K562 (cell line): Measurements from ENCODE around the gene ZNF195. TPM values are rescaled to one million over a fixed set of nuclear protein-coding genes. Genes with fewer than 3 reads are reported as not detected.

Experiments
- ARID1B ChIP-seq: fragments of 450-650 bp; IDR thresholded peaks from 2 replicates; pipeline ENCODE4 v1.6.1; 2016; ENCODE audit warnings: antibody characterized with exemption, mild to moderate bottlenecking, inconsistent platforms
- ASH1L ChIP-seq: fragments of 450-650 bp; IDR thresholded peaks from 2 replicates; pipeline ENCODE4 v1.6.1; 2018; ENCODE audit warnings: borderline replicate concordance, mild to moderate bottlenecking, low read depth; ENCODE audit not compliant: partially characterized antibody
- CEBPB ChIP-seq: fragments of 450-650 bp; IDR thresholded peaks from 2 replicates; pipeline ENCODE4 v1.6.1; 2016; ENCODE audit warnings: missing genetic modification characterization, missing compliant biosample characterization
- CEBPG ChIP-seq, 3 experiments: fragments of 200-800 bp in 1 of 3; sonication (Bioruptor generic) in 1 of 3; sonication (generic) in 1 of 3; formaldehyde crosslinking in 1 of 3; IDR thresholded peaks in 2 of 3; conservative IDR thresholded peaks in 1 of 3; 2 replicates each; pipeline versions ENCODE4 v1.6.1 to v1.8.0; 2016 to 2022; ENCODE audit warnings: missing compliant biosample characterization in 2 of 3, missing genetic modification characterization in 2 of 3, mild to moderate bottlenecking in 1 of 3, missing genetic modification reagents in 1 of 3
- E2F3 ChIP-seq: fragments of 250-450 bp; sonication (Bioruptor Pico); IDR thresholded peaks from 2 replicates; pipeline ENCODE4 v1.4.0; 2020; ENCODE audit warnings: mild to moderate bottlenecking
- ESRRA ChIP-seq: fragments of 450-650 bp; IDR thresholded peaks from 2 replicates; pipeline ENCODE4 v1.6.1; 2014; ENCODE audit warnings: low read depth, mild to moderate bottlenecking, moderate library complexity, borderline replicate concordance
- LCOR ChIP-seq: sonication (generic); formaldehyde crosslinking; IDR thresholded peaks from 2 replicates; pipeline ENCODE4 v1.8.0; 2022; ENCODE audit warnings: mild to moderate bottlenecking, missing genetic modification reagents
- NRF1 ChIP-seq, 2 experiments: fragments of 450-650 bp; IDR thresholded peaks in 1 of 2; conservative IDR thresholded peaks in 1 of 2; 2 replicates each; pipeline ENCODE4 v1.6.1; 2014; ENCODE audit warnings: mild to moderate bottlenecking in 2 of 2
- PHF8 ChIP-seq: fragments of 200-600 bp; sonication (generic); IDR thresholded peaks from 2 replicates; pipeline ENCODE4 v1.6.1; 2012; ENCODE audit warnings: mixed run types, mild to moderate bottlenecking, inconsistent platforms, low read length, moderate library complexity, borderline replicate concordance
- POLR2A ChIP-seq: fragments of 450-650 bp; conservative IDR thresholded peaks from 2 replicates; pipeline ENCODE4 v1.6.1; 2016
- RBFOX2 ChIP-seq: fragments of 200-400 bp; formaldehyde crosslinking; IDR thresholded peaks from 2 replicates; pipeline ENCODE4 v1.6.1; 2017; ENCODE audit warnings: low read depth, mild to moderate bottlenecking, low read length, moderate library complexity
- TAF9B ChIP-seq: fragments of 450-650 bp; IDR thresholded peaks from 2 replicates; pipeline ENCODE4 v1.6.1; 2018; ENCODE audit warnings: mild to moderate bottlenecking; ENCODE audit not compliant: partially characterized antibody
- ZNF431 ChIP-seq: sonication (generic); formaldehyde crosslinking; IDR thresholded peaks from 2 replicates; pipeline ENCODE4 v1.8.0; 2022; ENCODE audit warnings: mild to moderate bottlenecking, missing genetic modification reagents
- polyA plus RNA-seq, 8 experiments: library from polyadenylated mRNA; depleted of rRNA in 4 of 8; stranded (reverse) in 5 of 8; unstranded in 3 of 8; fragments of >200 nt; fragmentation: Nextera tagmentation in 2 of 8; fragmentation: Illumina TruSeq in 1 of 8; extraction: Ambion mirVana in 2 of 8; extraction: Trizol in 1 of 8; gene quantifications; 2 replicates each; pipeline versions ENCODE4 v1.2.1 to v1.2.3, GENCODE V29; 2011 to 2014; ENCODE audit warnings: inconsistent platforms in 1 of 8, missing spikeins in 1 of 8
- total RNA-seq, 7 experiments: library from RNA; depleted of rRNA in 6 of 7; stranded (reverse); fragments of >200 nt in 6 of 7; fragmentation: Illumina TruSeq in 2 of 7; extraction: Trizol in 2 of 7; gene quantifications; 2 replicates each; pipeline versions ENCODE4 v1.2.1 to v1.2.3, GENCODE V29; 2011 to 2021; ENCODE audit warnings: low replicate concordance in 1 of 7
- TF ChIP-seq, protein P1 (sequence below): fragments of 250-450 bp; sonication (Bioruptor Pico); IDR thresholded peaks from 2 replicates; pipeline ENCODE4 v1.9.0; 2021; ENCODE audit warnings: mild to moderate bottlenecking, inconsistent platforms
- TF ChIP-seq, protein P2 (sequence below): sonication (generic); formaldehyde crosslinking; IDR thresholded peaks from 2 replicates; pipeline ENCODE4 v1.8.1; 2023; ENCODE audit warnings: mild to moderate bottlenecking, missing genetic modification reagents
- TF ChIP-seq, protein P3 (sequence below): sonication (generic); formaldehyde crosslinking; IDR thresholded peaks from 2 replicates; pipeline ENCODE4 v1.8.1; 2023; ENCODE audit warnings: missing genetic modification reagents, mild to moderate bottlenecking, borderline replicate concordance

Gene ZNF195
- total and polyA plus RNA-seq, 9 of the 15 experiments (the other 6 are each of a cell fraction or from before 2014, with no cell fraction given): 42.1 to 75.5 (median 60.4) TPM

DNA sequence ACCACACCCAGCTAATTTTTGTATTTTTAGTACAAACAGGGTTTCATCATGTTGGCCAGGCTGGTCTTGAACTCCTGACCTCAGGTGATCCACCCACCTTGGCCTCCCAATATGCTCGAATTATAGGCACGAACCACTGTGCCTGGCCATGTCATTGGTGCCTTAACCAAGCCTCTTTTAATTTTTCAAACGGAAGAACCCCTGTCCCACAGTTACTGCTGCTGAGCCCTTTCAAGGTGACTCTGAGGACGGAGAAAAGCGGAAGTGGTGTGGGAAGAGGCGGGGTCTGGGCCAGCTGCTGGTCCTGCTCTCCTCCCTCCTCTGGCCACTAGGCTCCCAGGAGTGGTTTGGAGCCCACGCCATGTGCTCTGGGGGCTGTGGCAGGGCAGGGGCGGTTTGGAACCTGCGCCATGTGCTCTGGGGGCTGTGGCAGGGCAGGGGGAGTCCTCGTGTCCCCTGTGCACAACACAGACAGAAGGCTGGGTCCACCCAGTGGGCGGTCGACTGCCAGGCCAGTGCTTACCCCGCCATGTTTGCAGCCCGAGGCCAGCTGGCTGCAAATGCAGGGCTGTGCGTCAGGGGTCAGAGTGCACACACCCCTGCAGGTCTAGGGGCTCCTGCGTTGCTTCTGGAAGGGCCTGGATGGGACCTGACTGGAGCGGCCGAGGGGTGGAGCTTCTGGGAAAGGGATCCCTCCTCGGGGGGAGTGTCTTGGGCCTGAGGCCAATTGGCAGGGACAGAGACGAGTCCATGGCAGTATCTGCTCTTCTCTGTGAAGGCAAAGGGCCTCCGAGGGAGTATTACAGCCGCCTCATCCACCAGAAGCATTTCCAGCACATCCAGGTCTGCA, 25.4 kb upstream of the ZNF195 start (continued):
- TF ChIP-seq, protein P1, sequence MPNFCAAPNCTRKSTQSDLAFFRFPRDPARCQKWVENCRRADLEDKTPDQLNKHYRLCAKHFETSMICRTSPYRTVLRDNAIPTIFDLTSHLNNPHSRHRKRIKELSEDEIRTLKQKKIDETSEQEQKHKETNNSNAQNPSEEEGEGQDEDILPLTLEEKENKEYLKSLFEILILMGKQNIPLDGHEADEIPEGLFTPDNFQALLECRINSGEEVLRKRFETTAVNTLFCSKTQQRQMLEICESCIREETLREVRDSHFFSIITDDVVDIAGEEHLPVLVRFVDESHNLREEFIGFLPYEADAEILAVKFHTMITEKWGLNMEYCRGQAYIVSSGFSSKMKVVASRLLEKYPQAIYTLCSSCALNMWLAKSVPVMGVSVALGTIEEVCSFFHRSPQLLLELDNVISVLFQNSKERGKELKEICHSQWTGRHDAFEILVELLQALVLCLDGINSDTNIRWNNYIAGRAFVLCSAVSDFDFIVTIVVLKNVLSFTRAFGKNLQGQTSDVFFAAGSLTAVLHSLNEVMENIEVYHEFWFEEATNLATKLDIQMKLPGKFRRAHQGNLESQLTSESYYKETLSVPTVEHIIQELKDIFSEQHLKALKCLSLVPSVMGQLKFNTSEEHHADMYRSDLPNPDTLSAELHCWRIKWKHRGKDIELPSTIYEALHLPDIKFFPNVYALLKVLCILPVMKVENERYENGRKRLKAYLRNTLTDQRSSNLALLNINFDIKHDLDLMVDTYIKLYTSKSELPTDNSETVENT (CRISPR knock-in tag): peak; percentile 78; the same call in 1 of the 2 replicates
- TF ChIP-seq PHF8: peak; percentile 42; the same call in 1 of the 2 replicates
- peak; percentile 23 for TF ChIP-seq ASH1L
- TF ChIP-seq, protein P2, sequence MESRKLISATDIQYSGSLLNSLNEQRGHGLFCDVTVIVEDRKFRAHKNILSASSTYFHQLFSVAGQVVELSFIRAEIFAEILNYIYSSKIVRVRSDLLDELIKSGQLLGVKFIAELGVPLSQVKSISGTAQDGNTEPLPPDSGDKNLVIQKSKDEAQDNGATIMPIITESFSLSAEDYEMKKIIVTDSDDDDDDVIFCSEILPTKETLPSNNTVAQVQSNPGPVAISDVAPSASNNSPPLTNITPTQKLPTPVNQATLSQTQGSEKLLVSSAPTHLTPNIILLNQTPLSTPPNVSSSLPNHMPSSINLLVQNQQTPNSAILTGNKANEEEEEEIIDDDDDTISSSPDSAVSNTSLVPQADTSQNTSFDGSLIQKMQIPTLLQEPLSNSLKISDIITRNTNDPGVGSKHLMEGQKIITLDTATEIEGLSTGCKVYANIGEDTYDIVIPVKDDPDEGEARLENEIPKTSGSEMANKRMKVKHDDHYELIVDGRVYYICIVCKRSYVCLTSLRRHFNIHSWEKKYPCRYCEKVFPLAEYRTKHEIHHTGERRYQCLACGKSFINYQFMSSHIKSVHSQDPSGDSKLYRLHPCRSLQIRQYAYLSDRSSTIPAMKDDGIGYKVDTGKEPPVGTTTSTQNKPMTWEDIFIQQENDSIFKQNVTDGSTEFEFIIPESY (CRISPR knock-in tag): peak; percentile 61; the same call in 1 of the 2 replicates
- TF ChIP-seq TAF9B: peak; percentile 41
- TF ChIP-seq, protein P3, sequence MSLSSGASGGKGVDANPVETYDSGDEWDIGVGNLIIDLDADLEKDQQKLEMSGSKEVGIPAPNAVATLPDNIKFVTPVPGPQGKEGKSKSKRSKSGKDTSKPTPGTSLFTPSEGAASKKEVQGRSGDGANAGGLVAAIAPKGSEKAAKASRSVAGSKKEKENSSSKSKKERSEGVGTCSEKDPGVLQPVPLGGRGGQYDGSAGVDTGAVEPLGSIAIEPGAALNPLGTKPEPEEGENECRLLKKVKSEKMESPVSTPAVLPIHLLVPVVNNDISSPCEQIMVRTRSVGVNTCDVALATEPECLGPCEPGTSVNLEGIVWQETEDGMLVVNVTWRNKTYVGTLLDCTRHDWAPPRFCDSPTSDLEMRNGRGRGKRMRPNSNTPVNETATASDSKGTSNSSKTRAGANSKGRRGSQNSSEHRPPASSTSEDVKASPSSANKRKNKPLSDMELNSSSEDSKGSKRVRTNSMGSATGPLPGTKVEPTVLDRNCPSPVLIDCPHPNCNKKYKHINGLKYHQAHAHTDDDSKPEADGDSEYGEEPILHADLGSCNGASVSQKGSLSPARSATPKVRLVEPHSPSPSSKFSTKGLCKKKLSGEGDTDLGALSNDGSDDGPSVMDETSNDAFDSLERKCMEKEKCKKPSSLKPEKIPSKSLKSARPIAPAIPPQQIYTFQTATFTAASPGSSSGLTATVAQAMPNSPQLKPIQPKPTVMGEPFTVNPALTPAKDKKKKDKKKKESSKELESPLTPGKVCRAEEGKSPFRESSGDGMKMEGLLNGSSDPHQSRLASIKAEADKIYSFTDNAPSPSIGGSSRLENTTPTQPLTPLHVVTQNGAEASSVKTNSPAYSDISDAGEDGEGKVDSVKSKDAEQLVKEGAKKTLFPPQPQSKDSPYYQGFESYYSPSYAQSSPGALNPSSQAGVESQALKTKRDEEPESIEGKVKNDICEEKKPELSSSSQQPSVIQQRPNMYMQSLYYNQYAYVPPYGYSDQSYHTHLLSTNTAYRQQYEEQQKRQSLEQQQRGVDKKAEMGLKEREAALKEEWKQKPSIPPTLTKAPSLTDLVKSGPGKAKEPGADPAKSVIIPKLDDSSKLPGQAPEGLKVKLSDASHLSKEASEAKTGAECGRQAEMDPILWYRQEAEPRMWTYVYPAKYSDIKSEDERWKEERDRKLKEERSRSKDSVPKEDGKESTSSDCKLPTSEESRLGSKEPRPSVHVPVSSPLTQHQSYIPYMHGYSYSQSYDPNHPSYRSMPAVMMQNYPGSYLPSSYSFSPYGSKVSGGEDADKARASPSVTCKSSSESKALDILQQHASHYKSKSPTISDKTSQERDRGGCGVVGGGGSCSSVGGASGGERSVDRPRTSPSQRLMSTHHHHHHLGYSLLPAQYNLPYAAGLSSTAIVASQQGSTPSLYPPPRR (CRISPR knock-in tag): peak; percentile 31; the same call in 1 of the 2 replicates
- TF ChIP-seq POLR2A: peak; percentile 67
- TF ChIP-seq ESRRA: peak; percentile 100
- TF ChIP-seq E2F3 (CRISPR knock-in tag): 0 out of 2 replicates have a peak, but pooled peaks have one; percentile 69
- 0 out of 2 replicates have a peak, but pooled peaks have one; percentile 5 for TF ChIP-seq CEBPB (tag)
- TF ChIP-seq LCOR (CRISPR knock-in tag): 0 out of 2 replicates have a peak, but pooled peaks have one; percentile 59
- TF ChIP-seq NRF1 (conservative IDR thresholded peaks at IDR 0.05 in 1 of 2, IDR thresholded peaks at IDR 0.05 in 1 of 2): peak in 1 of 2 experiments; percentile 37; a peak in 1 of 4 replicates
- TF ChIP-seq ZNF431 (CRISPR knock-in tag): peak; percentile 63; the same call in 1 of the 2 replicates
- peak; percentile 86 for TF ChIP-seq RBFOX2
- peak; percentile 50; the same call in 1 of the 2 replicates for TF ChIP-seq CEBPG (CRISPR knock-in tag; IDR thresholded peaks at IDR 0.05)
- 0 out of 4 replicates have a peak, but pooled peaks of 1 of the 2 experiments have one; percentile 9 for TF ChIP-seq CEBPG (tag; conservative IDR thresholded peaks at IDR 0.05 in 1 of 2, IDR thresholded peaks at IDR 0.05 in 1 of 2)
- TF ChIP-seq ARID1B: peak; percentile 56; the same call in 1 of the 2 replicates
